Neuronal stem cell (in vitro differentiated cells): ENCODE data around the gene ANKS1B.
A peak's percentile ranks its signal among the peaks of the same experiment; 100 is the strongest.

ENCODE experiments used
- DNase-seq: peaks from one replicate; pipeline ENCODE4 v3.0.0-alpha.2; 2013; ENCODE audit warnings: low spot score
- H2AFZ ChIP-seq: one replicate; pipeline ENCODE4 v1.6.1; 2013; ENCODE audit warnings: mild to moderate bottlenecking, low read length, inconsistent platforms
- H2AK5ac ChIP-seq: 2 replicates; pipeline ENCODE4 v1.6.1; 2013; ENCODE audit warnings: low read depth, mild to moderate bottlenecking, inconsistent platforms, low read length, moderate library complexity, mixed read lengths
- H2BK120ac ChIP-seq: 2 replicates; pipeline ENCODE4 v1.6.1; 2013; ENCODE audit warnings: low read depth, mild to moderate bottlenecking, inconsistent platforms, low read length, moderate library complexity, mixed read lengths
- H2BK12ac ChIP-seq: one replicate; pipeline ENCODE4 v1.6.1; 2013; ENCODE audit warnings: low read length, inconsistent platforms
- H2BK15ac ChIP-seq: 2 replicates; pipeline ENCODE4 v1.6.1; 2013; ENCODE audit warnings: mild to moderate bottlenecking, low read length, inconsistent platforms, mixed read lengths
- H2BK5ac ChIP-seq: one replicate; pipeline ENCODE4 v1.6.1; 2013; ENCODE audit warnings: inconsistent platforms, mild to moderate bottlenecking, low read length, moderate library complexity
- H3K14ac ChIP-seq: one replicate; pipeline ENCODE4 v1.6.1; 2013; ENCODE audit warnings: low read length, inconsistent platforms
- H3K18ac ChIP-seq: 2 replicates; pipeline ENCODE4 v1.6.1; 2013; ENCODE audit warnings: low read length, inconsistent platforms
- H3K23ac ChIP-seq: 2 replicates; pipeline ENCODE4 v1.6.1; 2013; ENCODE audit warnings: low read depth, mild to moderate bottlenecking, mixed read lengths, low read length, inconsistent platforms; ENCODE audit not compliant: poor library complexity
- H3K27ac ChIP-seq: replicated peaks from 3 replicates; pipeline ENCODE4 v1.5.1; 2013; ENCODE audit warnings: low read length, inconsistent platforms
- H3K27me3 ChIP-seq, 3 experiments: 2 replicates each; pipeline ENCODE4 v1.6.1; 2013; ENCODE audit warnings: low read length in 3 of 3, mild to moderate bottlenecking in 2 of 3, inconsistent platforms in 1 of 3, low read depth in 1 of 3, mixed read lengths in 1 of 3, moderate library complexity in 1 of 3; ENCODE audit not compliant: control insufficient read depth in 3 of 3, insufficient read depth in 3 of 3
- H3K36me3 ChIP-seq, 2 donors: replicated peaks in 1 of 2; 2 replicates each; pipeline ENCODE4 v1.6.1; 2013; ENCODE audit warnings: low read length in 2 of 2; ENCODE audit not compliant: control insufficient read depth in 2 of 2, insufficient read depth in 2 of 2
- H3K4ac ChIP-seq: 2 replicates; pipeline ENCODE4 v1.6.1; 2013; ENCODE audit warnings: inconsistent platforms, mild to moderate bottlenecking, low read length, moderate library complexity
- H3K4me1 ChIP-seq, 2 donors: 1 replicate in 1 of 2; 2 replicates in 1 of 2; pipeline ENCODE4 v1.6.1; 2013; ENCODE audit warnings: low read length in 2 of 2, low read depth in 1 of 2; ENCODE audit not compliant: control insufficient read depth in 2 of 2, insufficient read depth in 1 of 2
- H3K4me2 ChIP-seq: one replicate; pipeline ENCODE4 v1.6.1; 2013; ENCODE audit warnings: mild to moderate bottlenecking, low read length, inconsistent platforms; ENCODE audit not compliant: insufficient read depth, poor library complexity, severe bottlenecking
- H3K4me3 ChIP-seq, 2 donors: 2 replicates each; pipeline ENCODE4 v1.5.1; 2013; ENCODE audit warnings: low read length in 2 of 2, mild to moderate bottlenecking in 2 of 2, inconsistent platforms in 1 of 2, moderate library complexity in 1 of 2
- H3K79me1 ChIP-seq: one replicate; pipeline ENCODE4 v1.6.1; 2013; ENCODE audit warnings: low read depth, mild to moderate bottlenecking, inconsistent platforms, low read length, moderate library complexity
- H3K9ac ChIP-seq: one replicate; pipeline ENCODE4 v1.6.1; 2013; ENCODE audit warnings: mild to moderate bottlenecking, low read depth, low read length, inconsistent platforms; ENCODE audit not compliant: poor library complexity
- H3K9me3 ChIP-seq, 2 donors: replicated peaks in 1 of 2; 2 replicates each; pipeline versions ENCODE3 to v1.6.1; 2013; ENCODE audit warnings: low read length in 2 of 2, mild to moderate bottlenecking in 2 of 2, inconsistent platforms in 1 of 2, low read depth in 1 of 2, mixed read lengths in 1 of 2, moderate library complexity in 1 of 2; ENCODE audit not compliant: control insufficient read depth in 2 of 2, insufficient read depth in 1 of 2
- H4K8ac ChIP-seq: one replicate; pipeline ENCODE4 v1.6.1; 2013; ENCODE audit warnings: low read depth, mild to moderate bottlenecking, inconsistent platforms, low read length, moderate library complexity
- H4K91ac ChIP-seq: one replicate; pipeline ENCODE4 v1.6.1; 2013; ENCODE audit warnings: low read length, low read depth, mild to moderate bottlenecking, inconsistent platforms; ENCODE audit not compliant: poor library complexity
- WGBS, 2 donors: extraction: QIAGEN DNeasy Blood & Tissue Kit; methylation state at CpG; one replicate each; pipeline ENCODE4 v1.1.7; 2013; ENCODE audit warnings: missing lambda C conversion rate in 2 of 2, mixed read lengths in 1 of 2; ENCODE audit not compliant: insufficient read length in 2 of 2, insufficient replicate concordance in 1 of 2; ENCODE audit errors: extremely low coverage in 2 of 2; 5-methylcytosine and 5-hydroxymethylcytosine counted together

Gene ANKS1B

DNA sequence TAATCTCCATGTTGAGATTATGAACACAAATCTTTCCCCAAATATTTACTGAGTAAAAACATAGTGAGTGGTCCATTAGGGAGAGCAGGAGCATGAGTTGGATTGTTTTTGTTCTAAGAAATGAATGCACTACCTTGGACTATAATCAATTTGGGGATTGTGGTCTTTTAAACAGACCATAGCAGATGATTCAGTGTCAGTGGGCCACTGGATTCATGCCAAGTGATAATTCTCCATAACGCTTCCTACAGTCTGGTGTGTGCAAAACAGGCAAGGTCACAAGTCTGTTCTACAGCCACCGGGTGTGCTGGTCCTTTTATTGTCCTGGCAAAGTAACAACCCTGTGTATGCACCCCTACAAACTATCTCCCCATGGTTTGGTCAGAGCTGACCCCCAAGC, 1073.3 kb downstream of the ANKS1B start:
- H3K4me1 ChIP-seq, result peaks cover 0 to 4% of the 10 kb centered on the region in 2 donors
- no peak overlapping the region for H2AK5ac ChIP-seq
- no peak overlapping the region for H2BK15ac ChIP-seq
- peaks cover 0 to 2% (median 0%) of the 10 kb centered on the region in 3 experiments for H3K27me3 ChIP-seq
- no peaks in the 10 kb centered on the region for H3K36me3 ChIP-seq
- H3K79me1 ChIP-seq, result no peaks in the 10 kb centered on the region
- no peak overlapping the region for H2BK12ac ChIP-seq
- no peak overlapping the region for H3K9ac ChIP-seq
- no peak overlapping the region for H3K4me3 ChIP-seq
- no peak overlapping the region for H4K8ac ChIP-seq
- no peak overlapping the region for H3K23ac ChIP-seq
- no peak overlapping the region for H2BK120ac ChIP-seq
- H3K27ac ChIP-seq, result no peak overlapping the region
- H3K4me2 ChIP-seq, result no peak overlapping the region
- no CpG with 5 or more reads among the region's 2 CpGs for WGBS, 2 donors
- H3K18ac ChIP-seq, result no peak overlapping the region
- no peak overlapping the region for H3K14ac ChIP-seq
- no peak overlapping the region for H4K91ac ChIP-seq
- no peak overlapping the region for H2BK5ac ChIP-seq
- H3K4ac ChIP-seq, result no peak overlapping the region
- no peak overlapping the region for H2AFZ ChIP-seq
- H3K9me3 ChIP-seq, result no peaks in the 10 kb centered on the region
- DNase-seq, result no peak

DNA sequence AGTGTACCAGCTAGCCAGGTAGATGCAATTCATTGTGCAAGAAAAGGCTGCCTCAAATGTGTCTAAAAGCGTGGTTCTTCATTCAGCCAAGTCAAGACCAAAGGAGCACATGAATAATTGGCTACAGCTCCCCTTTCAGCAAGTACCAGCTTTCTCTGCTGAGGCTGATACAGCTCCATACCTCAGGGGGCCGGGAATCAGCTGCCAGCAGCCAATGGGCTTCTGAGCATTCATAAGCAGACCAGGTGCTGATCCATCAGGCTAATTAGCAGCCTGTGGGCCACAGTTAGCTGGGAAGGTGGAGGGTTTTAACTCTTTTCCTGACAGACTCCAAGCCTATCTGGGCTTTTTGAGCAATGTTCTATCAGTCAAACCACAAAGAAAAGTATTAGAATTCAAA, 1075.0 kb downstream of the ANKS1B start:
- no peaks in the 10 kb centered on the region for H3K9me3 ChIP-seq
- no peak overlapping the region for H3K9ac ChIP-seq
- no peak overlapping the region for H2BK12ac ChIP-seq
- H2BK5ac ChIP-seq, result no peak overlapping the region
- H3K27me3 ChIP-seq, result peaks cover 0 to 2% (median 0%) of the 10 kb centered on the region in 3 experiments
- no peak overlapping the region for H2AK5ac ChIP-seq
- no peaks in the 10 kb centered on the region for H3K79me1 ChIP-seq
- no peak overlapping the region for H3K4me3 ChIP-seq
- peak; percentile 55 for DNase-seq
- no peak overlapping the region for H2AFZ ChIP-seq
- no peak overlapping the region for H3K23ac ChIP-seq
- no peak overlapping the region for H3K14ac ChIP-seq
- H3K4me1 ChIP-seq, result peaks cover 0 to 4% of the 10 kb centered on the region in 2 donors
- no peak overlapping the region for H2BK15ac ChIP-seq
- WGBS, 2 donors, result no CpG with 5 or more reads among the region's 2 CpGs
- H3K27ac ChIP-seq, result peak overlapping the region; percentile 31
- H3K4me2 ChIP-seq, result no peak overlapping the region
- no peaks in the 10 kb centered on the region for H3K36me3 ChIP-seq
- no peak overlapping the region for H3K4ac ChIP-seq
- no peak overlapping the region for H4K8ac ChIP-seq
- no peak overlapping the region for H3K18ac ChIP-seq
- no peak overlapping the region for H4K91ac ChIP-seq
- no peak overlapping the region for H2BK120ac ChIP-seq

DNA sequence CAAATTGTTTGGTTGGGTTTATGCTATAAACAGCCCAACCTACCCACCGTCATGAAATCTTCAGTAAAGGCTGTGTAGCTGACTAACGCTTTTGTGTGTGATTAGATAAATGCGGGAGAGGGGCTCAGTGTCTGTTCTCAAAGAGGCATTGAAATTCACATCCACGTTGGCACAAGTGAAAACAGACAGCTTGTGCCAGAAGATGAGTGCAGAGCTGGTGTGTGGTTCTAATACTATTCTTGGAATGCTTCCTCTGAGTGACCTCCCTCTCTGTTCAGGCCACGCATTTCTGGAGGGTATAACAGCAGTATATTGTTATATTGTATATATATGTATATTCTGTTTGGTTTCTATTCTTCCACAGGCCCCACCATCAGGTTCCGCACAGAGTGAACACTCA, 1075.9 kb downstream of the ANKS1B start:
- no peak overlapping the region for H2BK12ac ChIP-seq
- H3K4me2 ChIP-seq, result no peak overlapping the region
- H2BK5ac ChIP-seq, result no peak overlapping the region
- H3K4ac ChIP-seq, result no peak overlapping the region
- H3K27ac ChIP-seq, result no peak overlapping the region
- no peak overlapping the region for H2BK120ac ChIP-seq
- H2AK5ac ChIP-seq, result no peak overlapping the region
- peaks cover 0 to 4% of the 10 kb centered on the region in 2 donors for H3K4me1 ChIP-seq
- H3K4me3 ChIP-seq, result no peak overlapping the region
- no peaks in the 10 kb centered on the region for H3K9me3 ChIP-seq
- no peak overlapping the region for H3K18ac ChIP-seq
- no peak overlapping the region for H4K91ac ChIP-seq
- no peak overlapping the region for H4K8ac ChIP-seq
- no peaks in the 10 kb centered on the region for H3K36me3 ChIP-seq
- WGBS, 2 donors, result no CpG with 5 or more reads among the region's 6 CpGs
- H3K9ac ChIP-seq, result no peak overlapping the region
- peaks cover 0 to 2% (median 0%) of the 10 kb centered on the region in 3 experiments for H3K27me3 ChIP-seq
- no peak overlapping the region for H3K23ac ChIP-seq
- H2BK15ac ChIP-seq, result no peak overlapping the region
- no peak overlapping the region for H2AFZ ChIP-seq
- no peak for DNase-seq
- no peaks in the 10 kb centered on the region for H3K79me1 ChIP-seq
- H3K14ac ChIP-seq, result no peak overlapping the region

- no peak overlapping the region for H2BK12ac ChIP-seq
- H3K9me3 ChIP-seq, result no peaks in the 10 kb centered on the region
- no peak overlapping the region for H3K27ac ChIP-seq
- H2BK120ac ChIP-seq, result no peak overlapping the region
- no peak overlapping the region for H4K91ac ChIP-seq
- no peaks in the 10 kb centered on the region for H3K36me3 ChIP-seq
- no peak overlapping the region for H3K4ac ChIP-seq
- no peak overlapping the region for H2AK5ac ChIP-seq
- no peak overlapping the region for H3K9ac ChIP-seq
- no peaks in the 10 kb centered on the region for H3K27me3 ChIP-seq
- H2AFZ ChIP-seq, result no peak overlapping the region
- no peak overlapping the region for H2BK5ac ChIP-seq
- H3K14ac ChIP-seq, result no peak overlapping the region
- H3K79me1 ChIP-seq, result no peaks in the 10 kb centered on the region
- no peak overlapping the region for H3K18ac ChIP-seq
- DNase-seq, result no peak
- no peaks in the 10 kb centered on the region for H3K4me1 ChIP-seq
- H3K4me2 ChIP-seq, result no peak overlapping the region
- H2BK15ac ChIP-seq, result no peak overlapping the region
- H3K23ac ChIP-seq, result no peak overlapping the region
- H4K8ac ChIP-seq, result no peak overlapping the region
- H3K4me3 ChIP-seq, result no peak overlapping the region
Observed at GRCh38 chr12:98903875-98904274, 1080.9 kb downstream of the ANKS1B start.
